OCI-LY3 (cell line): ENCODE results near the gene HNRNPD.
"Not testable (repeated sequence)": the region's sequence is repeated elsewhere in the genome, so short reads cannot be mapped to it uniquely, and the experiment has no call there.

Experiments
- H2AFZ ChIP-seq: fragments of 200-600, 300-600 bp; shearing (Covaris generic); 2 replicates; pipeline ENCODE4 v1.6.0; 2014; ENCODE audit warnings: antibody characterized with exemption, low read depth, low read length
- H3K27ac ChIP-seq: fragments of 200-600, 300-600 bp; sonication (generic); 2 replicates; pipeline ENCODE4 v1.5.1; 2014; ENCODE audit warnings: mild to moderate bottlenecking, low read length, moderate library complexity, mixed read lengths
- H3K27me3 ChIP-seq: fragments of 200-600, 300-600 bp; sonication (generic); 2 replicates; pipeline ENCODE4 v1.6.1; 2014; ENCODE audit warnings: low read depth, low read length, mixed read lengths
- H3K36me3 ChIP-seq: fragments of 200-600, 300-600 bp; sonication (generic); replicated peaks from 2 replicates; pipeline ENCODE3; 2014; ENCODE audit warnings: low read depth, low read length, mixed read lengths
- H3K4me1 ChIP-seq: fragments of 300-600, 200-600 bp; sonication (generic); 2 replicates; pipeline ENCODE4 v1.6.1; 2014; ENCODE audit warnings: low read length, mixed read lengths
- H3K4me2 ChIP-seq: fragments of 200-600, 300-600 bp; sonication (generic); 2 replicates; pipeline ENCODE4 v1.6.1; 2014; ENCODE audit warnings: low read length, mixed read lengths
- H3K4me3 ChIP-seq: fragments of 300-600, 200-600 bp; sonication (generic); 2 replicates; pipeline ENCODE4 v1.5.1; 2014; ENCODE audit warnings: antibody characterized with exemption, mild to moderate bottlenecking, low read length, moderate library complexity
- H3K79me2 ChIP-seq: fragments of 300-600, 200-600 bp; shearing (Covaris generic); 2 replicates; pipeline ENCODE4 v1.6.1; 2014; ENCODE audit warnings: mild to moderate bottlenecking, low read length, mixed read lengths
- H3K9ac ChIP-seq: fragments of 300-600, 200-600 bp; shearing (Covaris generic); 2 replicates; pipeline ENCODE4 v1.6.0; 2014; ENCODE audit warnings: mild to moderate bottlenecking, low read length, moderate library complexity
- H3K9me3 ChIP-seq: fragments of 200-600, 300-600 bp; shearing (Covaris generic); 2 replicates; pipeline ENCODE4 v1.6.1; 2014; ENCODE audit warnings: low read length, mixed read lengths; ENCODE audit not compliant: insufficient read depth
- H4K20me1 ChIP-seq: fragments of 200-600, 300-600 bp; sonication (generic); 2 replicates; pipeline ENCODE4 v1.6.1; 2016; ENCODE audit warnings: low read length, mixed read lengths; ENCODE audit not compliant: insufficient read depth
- EZH2phosphoT487 ChIP-seq: fragments of 200-600 bp; shearing (Covaris generic); IDR thresholded peaks from 2 replicates; pipeline ENCODE4 v1.6.1; 2018; ENCODE audit warnings: antibody characterized with exemption, mixed run types, low read depth
- TF ChIP-seq, protein P1 (sequence below): fragments of 200-600, 300-600 bp; sonication (generic); IDR thresholded peaks from 2 replicates; pipeline ENCODE4 v1.5.1; 2014; ENCODE audit warnings: antibody characterized with exemption, low read length, low read depth

HNRNPD gene

DNA sequence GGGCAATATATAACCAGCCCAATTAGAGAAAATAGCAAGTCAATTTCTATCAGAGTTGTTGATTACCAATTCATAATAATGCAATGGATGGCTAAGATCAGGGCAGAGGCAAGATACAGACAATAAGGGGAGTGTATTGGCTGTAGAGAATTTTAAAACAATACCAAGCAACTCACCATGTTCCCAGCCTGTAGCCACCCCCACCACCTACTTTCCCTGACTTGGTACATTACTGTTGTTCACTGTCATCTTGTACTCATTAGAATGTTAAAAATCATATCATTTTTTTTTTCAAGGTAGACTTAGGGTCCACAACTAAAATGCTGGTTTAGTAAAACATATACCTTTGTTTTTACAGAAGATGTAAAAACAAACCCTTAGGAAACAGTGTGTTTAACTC is 27.7 kb downstream of the HNRNPD start:
- H3K9ac ChIP-seq = no peak overlapping the region
- H3K27ac ChIP-seq = no peak overlapping the region
- TF ChIP-seq EZH2phosphoT487 = no peak
- TF ChIP-seq, protein P1, sequence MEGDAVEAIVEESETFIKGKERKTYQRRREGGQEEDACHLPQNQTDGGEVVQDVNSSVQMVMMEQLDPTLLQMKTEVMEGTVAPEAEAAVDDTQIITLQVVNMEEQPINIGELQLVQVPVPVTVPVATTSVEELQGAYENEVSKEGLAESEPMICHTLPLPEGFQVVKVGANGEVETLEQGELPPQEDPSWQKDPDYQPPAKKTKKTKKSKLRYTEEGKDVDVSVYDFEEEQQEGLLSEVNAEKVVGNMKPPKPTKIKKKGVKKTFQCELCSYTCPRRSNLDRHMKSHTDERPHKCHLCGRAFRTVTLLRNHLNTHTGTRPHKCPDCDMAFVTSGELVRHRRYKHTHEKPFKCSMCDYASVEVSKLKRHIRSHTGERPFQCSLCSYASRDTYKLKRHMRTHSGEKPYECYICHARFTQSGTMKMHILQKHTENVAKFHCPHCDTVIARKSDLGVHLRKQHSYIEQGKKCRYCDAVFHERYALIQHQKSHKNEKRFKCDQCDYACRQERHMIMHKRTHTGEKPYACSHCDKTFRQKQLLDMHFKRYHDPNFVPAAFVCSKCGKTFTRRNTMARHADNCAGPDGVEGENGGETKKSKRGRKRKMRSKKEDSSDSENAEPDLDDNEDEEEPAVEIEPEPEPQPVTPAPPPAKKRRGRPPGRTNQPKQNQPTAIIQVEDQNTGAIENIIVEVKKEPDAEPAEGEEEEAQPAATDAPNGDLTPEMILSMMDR = no peak
- H3K4me1 ChIP-seq = no peaks in the 10 kb centered on the region
- H4K20me1 ChIP-seq = peaks cover 28% of the 10 kb centered on the region
- H3K27me3 ChIP-seq = no peaks in the 10 kb centered on the region
- no peak overlapping the region for H3K4me2 ChIP-seq
- peaks cover 27% of the 10 kb centered on the region for H3K36me3 ChIP-seq
- H2AFZ ChIP-seq = no peak overlapping the region
- no peaks in the 10 kb centered on the region for H3K9me3 ChIP-seq
- H3K79me2 ChIP-seq = peaks cover 14% of the 10 kb centered on the region
- no peak overlapping the region for H3K4me3 ChIP-seq

DNA sequence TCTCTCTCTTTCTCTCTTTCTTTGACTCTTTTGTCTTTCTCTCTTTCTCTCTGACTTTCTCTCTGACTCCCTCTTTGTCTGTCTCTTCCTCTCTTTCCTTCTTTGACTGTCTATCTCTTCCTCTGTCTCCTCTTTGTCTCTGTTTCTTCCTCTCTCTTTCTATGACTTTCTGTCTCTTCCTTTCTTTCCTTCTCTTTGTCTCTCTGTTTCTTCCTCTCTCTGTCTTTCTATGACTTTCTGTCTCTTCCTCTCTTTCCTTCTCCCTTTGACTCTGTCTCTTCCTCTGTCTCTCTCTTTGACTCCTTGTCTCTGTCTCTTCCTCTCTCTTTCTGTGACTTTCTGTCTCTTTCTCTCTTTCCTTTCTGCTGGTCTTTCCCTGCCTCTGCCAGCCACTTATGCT is 38.7 kb downstream of the HNRNPD start:
- Histone ChIP-seq H3K36me3 (no peaks in the 10 kb centered on the region), H4K20me1 (no peaks in the 10 kb centered on the region), H3K79me2 (no peaks in the 10 kb centered on the region), H3K4me2 (no peak overlapping the region), H3K4me3 (no peak overlapping the region), H3K27ac (no peak overlapping the region), H3K9me3 (no peaks in the 10 kb centered on the region), H3K27me3 (no peaks in the 10 kb centered on the region), H2AFZ (no peak overlapping the region), H3K4me1 (no peaks in the 10 kb centered on the region), H3K9ac (no peak overlapping the region)
- TF ChIP-seq, protein P1 = no peak
- no peak for TF ChIP-seq EZH2phosphoT487

DNA sequence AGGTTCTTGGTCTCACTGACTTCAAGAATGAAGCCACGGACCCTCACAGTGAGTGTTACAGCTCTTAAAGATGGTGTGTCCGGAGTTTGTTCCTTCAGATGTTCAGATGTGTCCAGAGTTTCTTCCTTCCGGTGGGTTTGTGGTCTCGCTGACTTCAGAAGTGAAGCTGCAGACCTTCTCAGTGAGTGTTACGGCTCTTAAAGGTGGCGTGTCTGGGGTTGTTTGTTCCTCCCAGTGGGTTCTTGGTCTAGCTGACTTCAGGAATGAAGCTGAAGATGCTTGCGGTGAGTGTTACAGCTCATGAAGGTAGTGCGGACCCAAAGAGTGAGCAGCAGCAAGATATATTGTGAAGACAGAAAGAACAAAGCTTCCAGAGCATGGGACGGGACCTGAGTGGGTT is 40.1 kb downstream of the HNRNPD start:
- H3K36me3 ChIP-seq, H3K4me2 ChIP-seq, H2AFZ ChIP-seq, H4K20me1 ChIP-seq, H3K4me3 ChIP-seq, H3K9me3 ChIP-seq, H3K27ac ChIP-seq, H3K27me3 ChIP-seq, H3K4me1 ChIP-seq, H3K9ac ChIP-seq, H3K79me2 ChIP-seq: not testable (repeated sequence)

DNA sequence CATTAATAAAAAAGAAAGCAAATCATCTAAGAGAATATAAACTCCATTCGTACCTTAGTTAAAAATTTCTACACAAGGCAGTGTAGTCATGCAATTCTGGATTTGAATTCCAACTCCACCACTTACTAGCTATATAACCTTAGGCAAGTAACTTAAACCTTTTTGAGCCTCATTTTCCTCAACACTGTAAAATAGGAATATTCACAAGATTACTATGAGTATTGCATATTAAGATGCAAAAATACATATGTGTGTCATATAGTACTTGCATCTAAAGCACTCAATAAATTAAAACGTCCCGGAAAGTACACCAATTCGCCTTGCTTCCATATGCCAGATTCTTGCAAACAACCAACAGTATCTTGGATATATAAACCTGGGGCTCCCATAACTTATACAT is 42.0 kb downstream of the HNRNPD start:
- Histone ChIP-seq H3K79me2 (no peaks in the 10 kb centered on the region), H3K9me3 (no peaks in the 10 kb centered on the region), H3K9ac (no peak overlapping the region), H3K4me2 (no peak overlapping the region), H3K27ac (no peak overlapping the region), H4K20me1 (no peaks in the 10 kb centered on the region), H3K27me3 (no peaks in the 10 kb centered on the region), H3K36me3 (no peaks in the 10 kb centered on the region), H2AFZ (no peak overlapping the region), H3K4me3 (no peak overlapping the region), H3K4me1 (no peaks in the 10 kb centered on the region)
- TF ChIP-seq EZH2phosphoT487 = no peak
- TF ChIP-seq, protein P1 = no peak

DNA sequence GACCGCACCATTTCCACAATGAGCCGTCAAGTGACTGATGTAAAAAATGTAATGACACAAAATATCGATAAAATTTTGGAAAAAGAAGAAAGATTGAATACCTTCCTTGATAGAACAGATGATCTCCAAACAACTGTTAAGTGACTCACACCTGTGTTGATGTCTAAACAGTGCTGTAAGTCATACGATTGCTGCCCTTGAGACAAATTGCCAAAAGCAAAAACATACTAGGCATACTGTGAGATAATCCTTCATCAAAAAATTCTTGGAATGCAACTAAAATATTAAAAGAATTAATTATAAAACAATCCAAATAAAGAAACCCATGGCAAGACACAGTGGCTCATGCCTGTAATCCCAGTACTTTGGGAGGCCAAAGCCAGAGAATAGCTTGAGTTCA is 53.4 kb downstream of the HNRNPD start:
- Histone ChIP-seq H3K79me2 (no peaks in the 10 kb centered on the region), H3K4me2 (no peak overlapping the region), H3K9ac (no peak overlapping the region), H3K4me1 (no peaks in the 10 kb centered on the region), H4K20me1 (no peaks in the 10 kb centered on the region), H3K27ac (no peak overlapping the region), H3K36me3 (no peaks in the 10 kb centered on the region), H3K27me3 (no peaks in the 10 kb centered on the region), H3K4me3 (no peak overlapping the region), H2AFZ (no peak overlapping the region), H3K9me3 (no peaks in the 10 kb centered on the region)
- no peak for TF ChIP-seq EZH2phosphoT487
- TF ChIP-seq, protein P1 = no peak

DNA sequence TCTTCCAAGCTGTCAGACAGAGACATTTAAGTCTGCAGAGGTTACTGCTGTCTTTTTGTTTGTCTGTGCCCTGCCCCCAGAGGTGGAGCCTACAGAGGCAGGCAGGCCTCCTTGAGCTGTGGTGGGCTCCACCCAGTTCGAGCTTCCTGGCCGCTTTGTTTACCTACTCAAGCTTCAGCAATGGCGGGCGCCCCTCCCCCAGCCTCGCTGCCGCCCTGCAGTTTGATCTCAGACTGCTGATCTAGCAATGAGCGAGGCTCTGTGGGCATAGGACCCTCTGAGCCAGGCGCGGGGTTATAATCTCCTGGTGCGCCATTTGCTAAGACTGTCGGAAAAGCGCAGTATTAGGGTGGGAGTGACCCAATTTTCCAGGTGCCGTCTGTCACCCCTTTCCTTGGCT is 70.7 kb downstream of the HNRNPD start:
- H3K4me3 ChIP-seq, H3K79me2 ChIP-seq, H3K9ac ChIP-seq: not testable (repeated sequence)

More for the DNA sequence above, 70.7 kb downstream of the HNRNPD start:
- H2AFZ ChIP-seq, H3K36me3 ChIP-seq, H3K27ac ChIP-seq, H3K9me3 ChIP-seq, H4K20me1 ChIP-seq, H3K4me2 ChIP-seq, H3K27me3 ChIP-seq, H3K4me1 ChIP-seq: not testable (repeated sequence)
